HG03045 (cell line): ENCODE results near the gene CRACR2A.

Source experiments
- ATAC-seq: cut with Tn5 transposase; IDR thresholded peaks from one replicate; pipeline ENCODE4 v1.9.1; 2021; ENCODE audit warnings: mild to moderate bottlenecking, moderate library complexity; ENCODE audit not compliant: unreplicated experiment

The CRACR2A gene

DNA sequence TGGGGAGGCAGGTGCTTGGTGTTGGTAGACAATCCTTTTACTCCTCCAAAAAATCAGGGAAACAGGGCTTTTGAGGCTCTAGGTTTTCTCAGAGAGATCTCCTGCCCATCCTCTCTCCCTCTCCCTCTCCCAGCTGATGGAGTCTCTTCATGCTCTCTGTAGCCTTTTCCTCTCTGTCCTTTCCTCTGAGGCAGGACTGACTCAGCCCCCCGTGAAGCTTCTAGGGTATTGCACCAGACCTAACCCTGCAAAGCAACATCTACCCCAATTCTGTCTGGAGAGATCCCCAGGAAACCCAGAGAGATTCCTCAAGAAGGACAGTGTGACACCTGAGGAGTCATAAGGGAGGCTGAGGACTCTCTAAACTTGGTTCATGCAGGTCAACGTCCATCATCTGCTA lies 66.4 kb downstream of the CRACR2A start:
- no peak for ATAC-seq

GRCh38 chr12:3685830-3686229 lies 67.1 kb downstream of the CRACR2A start:
- no peak for ATAC-seq

- no peak for ATAC-seq
These were observed 68.4 kb downstream of the CRACR2A start for GRCh38 chr12:3684449-3685051.

DNA sequence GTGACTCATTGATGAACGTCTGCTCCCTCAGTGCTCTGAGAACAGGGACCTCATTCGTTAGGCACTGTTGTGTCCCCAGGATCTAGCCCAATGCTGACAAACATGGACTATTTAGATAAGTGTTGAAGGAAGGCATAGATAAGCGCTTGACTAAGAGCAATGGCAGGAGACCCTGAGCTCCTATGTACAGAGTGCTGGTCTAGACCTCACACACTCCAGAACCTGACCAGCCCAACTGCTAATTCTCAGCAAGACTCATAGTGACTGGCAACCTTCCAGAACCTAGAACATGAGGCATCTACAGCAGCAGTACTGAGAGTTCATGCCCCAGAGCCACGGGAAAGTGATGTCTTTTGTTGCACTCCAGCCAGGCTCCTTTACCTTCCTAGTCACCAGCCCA lies 69.2 kb downstream of the CRACR2A start:
- no peak for ATAC-seq

DNA sequence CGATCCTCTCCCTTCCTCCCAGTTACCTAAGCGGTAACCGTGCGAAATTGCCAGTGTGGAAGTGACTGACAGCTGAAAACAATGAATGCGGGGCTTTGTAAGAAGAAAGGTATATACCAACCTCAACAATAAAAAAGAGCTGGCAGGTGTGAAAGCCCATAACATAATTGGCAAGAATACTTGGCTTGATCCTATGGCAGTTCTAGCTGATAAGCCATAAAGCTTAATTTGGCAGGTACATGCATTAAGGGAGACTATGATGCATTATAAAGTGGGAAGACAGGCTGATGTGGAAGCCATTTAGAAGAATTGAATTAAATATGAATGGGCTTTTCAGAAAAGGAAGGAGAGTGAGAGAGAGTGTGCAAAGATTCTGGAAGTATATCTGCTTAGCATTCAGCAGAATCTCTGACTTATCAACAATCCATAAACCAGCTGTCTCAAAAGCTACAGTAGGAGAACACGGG lies 71.3 kb downstream of the CRACR2A start:
- ATAC-seq, result no peak

DNA sequence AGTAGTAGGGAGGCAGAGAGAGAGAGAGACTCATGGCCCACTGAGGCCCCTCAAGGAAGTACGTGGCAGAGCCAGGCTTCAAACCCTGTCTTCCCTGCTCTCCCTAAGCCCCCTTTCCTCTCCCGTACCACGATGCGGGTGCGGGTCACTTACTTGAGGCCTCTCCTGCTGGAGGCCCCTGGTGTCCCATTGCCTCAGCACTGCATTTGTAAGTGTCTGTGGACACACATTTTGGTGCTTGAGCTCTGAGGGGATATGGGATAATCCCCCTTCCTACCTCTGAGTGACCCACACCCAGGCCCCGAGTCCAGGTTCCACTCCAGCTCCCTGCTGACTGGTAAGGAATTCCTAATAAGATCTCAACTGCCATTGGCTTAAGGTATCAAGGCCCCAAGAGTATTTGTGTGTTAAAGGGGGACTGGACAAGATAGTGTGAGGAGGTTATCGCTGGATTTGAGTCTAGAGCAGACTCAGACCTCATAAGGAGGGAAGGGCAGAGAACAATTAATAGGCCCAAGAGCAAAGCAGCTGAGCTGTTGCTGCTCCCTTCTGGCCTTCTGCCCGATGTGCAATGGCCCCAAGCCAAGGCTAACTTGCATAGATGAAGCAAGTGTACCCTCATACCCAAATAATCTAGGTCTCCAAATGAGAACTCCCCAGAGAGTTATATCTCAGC lies 71.9 kb downstream of the CRACR2A start:
- ATAC-seq, result no peak

GRCh38 chr12:3679831-3680230 lies 73.1 kb downstream of the CRACR2A start:
- no peak for ATAC-seq

- no peak for ATAC-seq
These were observed 75.3 kb downstream of the CRACR2A start for GRCh38 chr12:3677609-3678008.

DNA sequence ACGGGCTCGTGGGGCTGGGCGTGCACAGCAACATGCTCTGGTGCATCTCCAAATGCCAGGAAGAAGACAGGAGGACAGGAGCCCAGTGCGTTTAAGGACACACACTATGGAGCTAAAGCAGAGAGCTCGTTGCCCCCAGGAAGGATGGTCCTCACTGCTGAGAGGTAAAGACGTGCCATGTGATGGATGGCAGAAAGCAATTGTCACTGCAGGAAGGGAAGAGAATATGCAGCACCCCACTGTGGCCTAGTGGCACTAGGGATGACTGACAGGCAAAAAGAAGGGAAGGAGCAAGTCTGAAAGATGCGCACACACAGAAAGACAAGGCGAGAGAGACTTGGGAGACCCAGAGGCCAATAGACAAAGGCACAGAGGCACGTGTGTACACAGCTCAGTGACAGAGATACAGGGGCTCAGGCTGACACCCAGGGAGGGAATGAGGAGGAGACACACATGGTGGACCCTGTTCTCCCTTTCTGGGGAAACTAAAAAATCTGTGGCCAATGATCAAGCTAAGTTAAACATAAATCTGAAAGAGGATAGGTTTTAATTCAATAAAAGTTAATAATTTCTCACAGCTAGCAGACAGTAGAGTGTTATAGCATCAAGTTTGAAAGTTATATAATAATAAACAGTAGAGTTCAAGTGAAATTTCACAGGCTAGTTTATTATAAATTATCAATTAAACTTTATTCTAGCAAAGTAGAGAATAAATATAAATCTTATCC lies 78.8 kb downstream of the CRACR2A start:
- no peak for ATAC-seq

DNA sequence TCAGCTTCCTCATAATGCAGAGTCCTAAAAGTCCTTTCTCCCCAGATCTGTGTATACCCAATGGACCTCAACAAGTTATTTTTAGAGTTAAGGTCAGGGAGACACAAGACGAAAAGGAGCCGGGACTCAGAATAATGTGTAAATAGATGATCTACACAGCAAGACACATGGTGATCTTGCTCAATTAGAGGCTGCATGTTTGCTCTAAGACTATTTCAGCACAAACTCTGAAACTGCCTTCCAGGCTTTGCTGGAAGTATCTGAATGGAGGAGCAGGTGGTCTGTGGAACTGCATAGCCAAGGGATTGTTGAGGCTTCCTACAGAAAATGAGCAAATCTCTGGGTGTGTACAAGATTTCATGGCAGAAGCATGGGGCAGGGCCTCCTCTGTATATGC lies 80.8 kb downstream of the CRACR2A start:
- no peak for ATAC-seq

DNA sequence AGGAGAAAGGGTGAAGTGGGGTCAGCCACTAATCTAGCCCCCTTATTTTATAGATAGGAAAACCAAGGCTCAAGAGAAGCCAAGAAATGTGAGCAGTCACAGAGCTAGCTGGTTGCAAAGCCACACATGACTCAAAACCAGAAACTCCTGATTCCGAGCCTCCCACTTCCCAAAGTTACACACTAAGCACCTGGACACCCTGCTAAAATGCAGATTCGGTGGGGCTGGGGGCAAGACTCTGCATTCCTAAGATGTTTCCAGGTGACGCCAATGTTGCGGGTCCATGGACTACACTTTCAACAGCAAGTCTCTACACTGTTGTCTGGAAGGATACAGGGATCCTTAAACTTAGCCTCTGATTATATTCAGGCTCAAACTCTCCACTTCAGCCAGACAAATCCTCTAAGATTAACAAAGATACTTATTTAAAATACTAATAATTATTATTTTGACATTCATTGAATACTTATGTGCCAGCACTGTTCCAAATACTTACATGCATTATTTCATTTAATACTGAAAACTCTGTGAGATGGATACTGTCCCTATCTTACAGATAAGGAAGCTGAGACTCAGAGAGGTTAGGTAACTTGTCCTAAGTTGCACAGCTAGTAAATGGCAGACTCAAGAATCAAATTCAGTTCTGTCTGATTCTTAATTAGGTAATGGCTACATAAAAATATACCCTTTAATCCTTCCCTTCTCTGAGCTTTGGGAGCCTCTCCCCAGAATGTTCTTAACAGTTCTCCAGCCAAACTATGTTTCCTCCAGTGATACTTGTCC lies 81.4 kb downstream of the CRACR2A start:
- ATAC-seq, result no peak

GRCh38 chr12:3670083-3670620 lies 82.8 kb downstream of the CRACR2A start:
- no peak for ATAC-seq

GRCh38 chr12:3669594-3669993 lies 83.3 kb downstream of the CRACR2A start:
- no peak for ATAC-seq

GRCh38 chr12:3668479-3669165 lies 84.3 kb downstream of the CRACR2A start:
- no peak for ATAC-seq

DNA sequence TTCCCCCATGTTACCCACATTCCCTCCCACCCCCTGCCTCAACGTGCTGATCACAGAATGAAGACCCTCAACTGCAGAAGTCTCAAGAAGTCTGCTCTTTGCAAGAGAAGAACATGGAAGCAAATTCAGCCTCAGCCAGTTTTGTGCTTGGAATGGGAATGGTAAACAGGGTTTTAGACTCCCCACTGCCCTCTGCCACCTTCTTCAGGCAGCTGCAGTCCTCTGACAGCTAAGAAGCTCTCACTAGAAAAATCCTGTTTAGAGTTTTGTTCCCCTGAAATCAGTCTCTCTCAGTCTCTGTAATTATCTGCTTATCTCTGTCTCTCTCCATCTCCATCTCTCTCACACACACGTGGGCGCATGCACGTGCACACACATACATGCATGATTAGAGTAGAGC lies 85.4 kb downstream of the CRACR2A start:
- ATAC-seq, result no peak

- ATAC-seq, result no peak
These were observed 86.5 kb downstream of the CRACR2A start for GRCh38 chr12:3666441-3666840.

DNA sequence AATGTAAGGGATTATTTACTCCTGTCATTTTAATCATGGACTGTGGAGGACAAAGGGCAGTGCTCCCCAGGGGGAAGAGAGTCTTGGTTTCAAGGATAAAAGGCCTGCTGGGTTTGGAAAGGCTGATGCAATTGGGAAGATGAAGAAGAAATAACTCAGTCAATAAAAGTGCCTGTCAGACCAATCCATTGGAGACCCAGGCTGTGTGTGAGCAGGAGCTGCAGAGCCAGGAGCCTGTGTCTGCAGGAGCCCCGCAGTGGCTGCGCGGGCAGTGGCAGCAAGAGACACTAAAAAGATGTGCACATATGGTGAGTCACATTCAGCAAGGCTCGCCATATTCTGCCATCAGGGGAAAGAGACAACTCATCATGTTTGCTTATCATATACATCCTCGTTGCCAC lies 90.4 kb downstream of the CRACR2A start:
- ATAC-seq, result no peak

DNA sequence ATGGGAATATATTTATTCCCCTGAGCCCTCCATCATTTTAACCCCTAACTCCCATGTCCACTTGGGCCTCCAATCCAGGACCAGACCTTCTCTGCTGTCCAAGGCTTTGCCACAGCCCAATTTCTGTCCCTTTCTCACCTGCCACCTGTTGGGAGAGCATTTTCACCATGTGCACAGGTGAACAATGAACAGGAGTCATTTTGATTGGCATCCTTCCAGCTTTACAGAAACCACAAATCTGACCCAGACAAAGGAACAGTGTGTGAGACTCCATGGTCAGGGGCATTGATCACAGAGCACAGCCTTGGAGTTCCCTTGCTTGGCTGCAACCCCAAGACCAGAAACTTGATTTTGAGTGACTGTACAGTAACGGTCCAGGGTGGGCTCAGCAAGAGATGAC lies 91.9 kb downstream of the CRACR2A start:
- ATAC-seq, result no peak

DNA sequence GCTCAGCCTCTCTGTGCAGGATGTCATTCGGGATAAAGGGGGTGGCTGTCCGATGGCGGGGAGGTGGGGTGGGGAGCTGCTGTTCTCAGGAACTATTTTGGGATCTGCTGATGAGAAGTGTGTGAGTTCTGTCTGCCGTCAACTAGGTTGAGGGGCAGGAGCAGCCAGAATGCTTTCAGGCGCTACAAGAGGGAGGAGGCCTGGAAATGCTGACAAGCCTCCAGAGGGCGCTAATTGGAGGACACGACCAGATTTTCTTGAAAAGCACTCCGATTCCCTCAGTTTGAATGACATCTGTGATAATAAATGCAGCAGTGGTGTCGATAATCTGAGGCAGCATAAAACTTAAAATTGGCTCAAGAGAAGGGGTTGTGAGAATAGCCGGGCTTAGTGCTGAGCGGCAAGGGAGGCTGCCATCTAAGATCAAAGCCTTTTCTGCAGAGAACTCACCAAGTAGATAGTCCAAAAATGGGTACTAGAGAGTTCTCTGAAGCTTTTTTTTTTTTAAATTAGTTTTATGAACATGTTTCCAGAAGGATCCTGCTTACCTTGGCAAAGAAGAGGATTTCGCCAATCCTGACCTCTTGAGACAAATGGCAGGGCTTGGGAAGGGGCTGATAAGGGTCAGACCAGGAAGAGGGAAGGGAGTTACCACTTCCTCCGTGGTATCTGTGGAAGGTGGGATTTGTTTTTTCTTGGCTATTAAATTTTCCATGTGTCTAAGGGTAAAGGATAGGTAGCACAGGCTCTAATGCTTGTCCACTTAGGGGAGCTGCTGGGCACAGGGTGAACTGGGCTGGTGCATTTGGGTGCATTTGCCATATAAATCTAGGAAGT lies 94.4 kb downstream of the CRACR2A start:
- ATAC-seq, result no peak
